GM19035 (cell line): ENCODE data around the gene KRTAP10-1.
"Not testable (repeated sequence)": the region's sequence is repeated elsewhere in the genome, so short reads cannot be mapped to it uniquely, and the experiment has no call there.

Experiments
- ATAC-seq: cut with Tn5 transposase; IDR thresholded peaks from one replicate; pipeline ENCODE4 v1.9.1; 2021; ENCODE audit not compliant: unreplicated experiment

The KRTAP10-1 gene

DNA sequence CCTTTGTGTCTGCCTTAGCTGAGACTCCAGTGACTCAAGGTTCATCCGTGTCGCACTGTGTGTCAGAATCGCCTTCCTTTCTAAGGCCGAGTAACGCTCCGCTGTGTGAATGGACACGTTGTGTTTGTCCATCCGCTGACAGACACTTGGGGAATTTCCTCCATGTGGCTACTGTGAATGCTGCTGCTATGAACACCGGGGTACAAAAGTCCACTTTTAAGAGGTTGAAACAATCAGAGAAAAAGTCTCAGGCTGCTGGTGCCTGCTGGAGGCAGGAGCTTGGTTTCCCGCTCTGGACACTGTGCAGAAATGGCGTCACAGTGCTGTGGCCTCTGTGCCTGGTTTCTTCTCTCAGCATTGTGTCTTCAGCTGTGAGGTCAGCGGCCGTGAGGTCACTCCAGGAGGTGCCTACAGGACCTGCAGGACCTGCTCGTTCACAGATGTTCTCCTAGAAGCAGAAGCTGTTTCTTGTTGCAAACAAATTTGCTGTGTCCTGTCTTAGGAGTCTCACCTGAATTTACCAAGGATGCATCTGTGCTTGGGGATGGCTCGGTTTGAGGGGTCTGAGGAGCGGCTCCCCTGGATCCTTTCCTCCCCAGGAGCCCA, 34.2 kb downstream of the KRTAP10-1 start:
- no peak for ATAC-seq

DNA sequence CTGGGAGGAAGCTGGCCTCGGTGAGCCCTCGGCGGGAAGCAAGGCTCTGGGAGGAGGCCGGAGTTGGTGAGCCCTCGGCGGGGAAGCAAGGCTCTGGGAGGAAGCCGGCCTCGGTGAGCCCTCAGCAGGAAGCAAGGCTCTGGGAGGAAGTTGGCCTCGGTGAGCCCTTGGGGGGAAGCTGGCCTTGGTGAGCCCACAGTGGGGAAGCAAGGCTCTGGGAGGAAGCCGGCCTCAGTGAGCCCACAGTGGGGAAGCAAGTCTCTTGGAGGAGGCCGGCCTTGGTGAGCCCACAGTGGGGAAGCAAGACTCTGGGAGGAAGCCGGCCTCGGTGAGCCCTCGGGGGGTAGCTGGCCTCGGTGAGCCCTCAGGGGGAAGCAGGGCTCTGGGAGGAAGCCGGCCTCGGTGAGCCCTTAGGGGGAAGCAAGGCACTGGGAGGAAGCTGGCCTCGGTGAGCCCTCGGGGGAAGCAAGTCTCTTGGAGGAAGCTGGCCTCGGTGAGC, 36.0 kb downstream of the KRTAP10-1 start:
- no peak for ATAC-seq

- not testable (repeated sequence) for ATAC-seq
Observed at GRCh38 chr21:44503006-44503889, 36.7 kb downstream of the KRTAP10-1 start.

DNA sequence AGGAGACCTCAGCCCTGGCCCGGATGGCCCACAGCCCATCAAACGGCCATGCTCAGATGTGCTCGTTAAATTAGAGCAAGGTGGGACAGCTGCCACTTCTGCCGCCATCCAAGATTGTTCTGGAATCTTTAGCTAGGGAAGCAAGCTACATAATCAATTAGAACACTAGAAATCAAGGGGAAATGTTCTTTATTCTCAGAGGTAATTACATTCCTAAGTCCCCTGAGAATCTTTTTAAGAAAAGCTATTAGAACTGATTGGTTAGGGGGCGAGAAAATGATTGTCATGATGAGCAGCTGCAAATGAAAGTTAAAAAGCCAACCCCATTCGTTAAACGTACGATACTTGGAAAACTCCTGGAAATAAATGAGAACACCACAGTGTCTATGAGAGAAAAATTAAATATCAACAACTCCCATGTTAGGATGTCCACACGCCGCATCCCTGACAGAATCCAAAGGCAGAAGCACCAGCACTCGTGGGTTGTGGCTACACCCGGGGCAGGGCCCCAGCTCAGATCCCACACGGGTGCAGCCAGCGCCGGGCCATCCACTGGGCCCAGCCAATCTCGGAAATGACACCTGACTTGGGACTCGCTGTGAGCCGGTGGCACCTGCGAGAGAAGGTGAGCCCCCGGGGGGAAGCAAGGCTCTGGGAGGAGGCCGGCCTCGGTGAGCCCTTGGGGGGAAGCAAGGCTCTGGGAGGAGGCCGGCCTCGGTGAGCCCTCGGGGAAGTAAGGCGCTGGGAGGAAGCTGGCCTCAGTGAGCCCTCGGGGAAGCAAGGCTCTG, 37.6 kb downstream of the KRTAP10-1 start:
- ATAC-seq: no peak

DNA sequence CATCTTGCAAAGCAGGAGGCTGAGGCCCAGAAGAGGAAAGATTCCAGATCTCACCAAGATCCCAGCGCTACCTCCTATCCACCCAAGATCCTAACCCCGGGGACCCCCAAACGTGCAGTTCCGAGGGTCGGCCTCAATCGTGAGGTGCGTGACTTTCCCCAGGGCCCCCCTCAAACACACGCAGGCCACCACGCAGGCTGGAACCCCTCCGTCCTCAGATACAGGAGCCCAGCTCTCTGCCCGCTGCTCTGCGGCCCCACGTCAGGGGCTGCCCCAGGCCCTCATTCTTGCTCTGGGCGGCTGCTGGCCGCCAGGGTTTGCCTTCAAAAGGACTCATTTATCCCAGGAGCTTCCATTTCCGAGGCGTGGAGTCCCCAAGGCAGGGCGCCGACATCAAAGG, 39.9 kb downstream of the KRTAP10-1 start:
- no peak for ATAC-seq

DNA sequence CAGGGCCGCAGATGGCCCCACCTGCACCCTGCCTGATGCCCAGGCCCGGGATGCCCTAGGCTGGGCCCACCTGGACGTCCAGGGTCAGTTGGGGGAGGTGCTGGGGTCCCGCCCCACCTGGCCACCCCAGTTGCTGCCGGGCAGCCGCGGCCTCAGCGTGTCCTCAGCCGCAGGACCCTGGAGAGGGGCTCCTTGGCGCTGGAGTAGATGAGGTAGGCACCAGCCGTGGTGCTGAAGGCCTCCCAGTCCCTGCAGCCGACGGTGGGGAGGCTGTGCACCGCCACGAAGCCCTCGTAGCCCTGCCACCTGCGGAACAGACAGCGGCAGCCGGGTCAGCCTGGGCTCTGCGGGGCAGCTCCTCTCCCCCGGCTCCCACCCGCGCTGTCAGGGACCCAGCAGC, 40.4 kb downstream of the KRTAP10-1 start:
- no peak for ATAC-seq

DNA sequence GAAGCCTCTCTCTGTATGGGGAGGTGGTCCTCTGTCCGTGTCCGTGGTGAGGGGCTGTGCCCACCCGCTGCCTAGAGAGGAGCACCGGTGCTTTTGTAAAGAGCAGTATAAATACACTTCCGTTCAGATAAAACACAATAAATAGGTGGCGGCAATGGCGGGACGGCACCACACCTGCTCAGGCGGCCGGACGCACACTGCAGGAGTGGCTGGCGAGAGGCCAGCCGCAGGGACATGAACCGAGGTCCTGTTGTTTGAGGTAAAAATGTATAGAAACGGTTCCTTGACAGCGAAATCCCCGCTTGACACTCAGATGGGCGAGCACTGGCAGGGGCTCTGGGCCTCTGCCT, 40.8 kb downstream of the KRTAP10-1 start:
- no peak for ATAC-seq

DNA sequence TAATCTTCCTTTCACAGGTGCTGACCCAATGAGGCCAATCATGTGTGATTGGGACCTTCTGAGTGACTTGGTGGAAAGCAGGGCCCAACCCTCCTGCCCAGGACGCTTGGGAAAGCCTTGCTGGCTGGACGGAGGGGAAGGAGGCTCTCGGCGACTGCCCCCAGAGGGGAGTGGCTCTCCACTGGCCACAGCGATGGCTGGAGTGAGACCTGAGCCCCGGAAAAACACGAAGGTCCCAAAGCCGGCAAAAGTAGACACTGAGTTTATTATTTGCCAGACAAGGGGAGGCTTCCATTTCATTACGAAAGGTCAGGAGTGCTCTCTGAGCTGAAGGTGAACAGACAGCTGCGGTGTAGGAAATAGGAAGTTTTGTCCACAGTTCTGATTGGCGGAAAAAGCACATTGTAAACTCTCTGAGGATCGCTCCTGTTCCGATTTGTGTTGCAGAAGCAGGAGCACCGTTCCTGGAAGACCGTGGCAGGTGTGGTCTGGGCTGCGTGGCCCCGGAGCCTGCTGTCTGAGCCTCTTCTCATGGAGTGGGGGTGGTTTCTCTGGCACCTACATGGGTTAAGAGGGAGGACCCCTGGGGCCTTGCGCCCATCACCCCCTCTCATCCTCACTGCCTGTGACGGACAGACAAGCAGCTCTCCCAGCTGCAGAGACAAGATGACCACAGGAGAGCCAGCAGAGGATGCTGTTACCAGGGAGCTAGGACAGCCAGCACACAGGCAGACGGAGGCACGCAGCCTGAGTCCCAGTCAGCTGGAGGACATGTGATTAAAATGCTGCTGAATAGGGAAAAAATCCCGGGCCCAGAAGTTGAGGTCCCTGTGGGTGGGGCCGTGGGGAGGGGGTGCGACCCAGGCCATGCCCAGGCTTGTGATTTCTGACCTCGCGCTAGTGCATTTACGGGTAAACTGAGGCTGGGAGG, 41.5 kb downstream of the KRTAP10-1 start:
- ATAC-seq: no peak

GRCh38 chr21:44497703-44498126, 42.3 kb downstream of the KRTAP10-1 start:
- no peak for ATAC-seq

GRCh38 chr21:44496564-44497550, 43.1 kb downstream of the KRTAP10-1 start:
- no peak for ATAC-seq

DNA sequence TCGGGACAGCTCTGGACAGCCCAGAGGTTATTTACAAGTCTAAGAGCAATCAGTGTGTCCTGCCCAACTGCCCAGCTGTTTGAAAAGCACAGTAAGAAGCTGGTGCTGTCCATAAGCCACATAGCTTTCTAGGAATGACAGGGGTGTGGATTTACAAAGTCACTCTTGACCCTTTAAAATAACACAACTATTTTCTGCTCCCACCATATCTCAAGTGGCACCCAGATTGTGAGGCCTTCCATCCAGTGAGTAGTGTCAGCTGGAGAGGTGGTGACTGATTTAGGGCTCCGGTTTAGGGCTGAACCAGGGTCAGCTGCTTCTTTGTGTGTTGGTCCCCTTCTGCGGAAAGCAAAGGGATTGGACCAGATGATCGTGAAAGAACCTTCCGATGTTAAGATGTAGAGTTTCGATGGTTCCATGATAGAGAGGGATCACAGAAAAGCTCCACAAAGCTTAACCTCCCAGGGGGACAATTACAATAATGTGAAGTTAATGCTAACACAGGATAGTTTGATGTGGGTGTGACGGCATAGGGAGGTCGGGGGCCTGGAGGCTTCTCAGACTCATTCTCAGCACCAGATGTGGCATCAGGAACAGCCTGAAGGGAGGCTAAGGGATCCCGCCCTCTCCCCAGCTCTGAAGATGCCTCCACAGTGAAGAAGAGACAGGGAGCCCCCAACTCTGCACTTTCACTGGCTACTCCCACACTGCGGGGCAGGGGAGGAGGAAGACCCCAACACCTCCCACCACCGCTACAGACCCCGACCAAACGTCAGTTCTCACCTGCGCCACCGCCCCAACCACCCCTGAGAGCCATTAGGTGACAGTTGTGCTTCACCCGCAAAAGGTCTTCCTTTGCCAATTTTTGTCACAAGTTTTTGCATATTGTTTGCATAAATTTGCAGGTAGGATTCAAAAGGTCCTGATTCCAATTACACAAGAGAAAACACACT, 44.1 kb downstream of the KRTAP10-1 start:
- ATAC-seq: no peak

- no peak for ATAC-seq
Observed at GRCh38 chr21:44494956-44495355, 45.0 kb downstream of the KRTAP10-1 start.

DNA sequence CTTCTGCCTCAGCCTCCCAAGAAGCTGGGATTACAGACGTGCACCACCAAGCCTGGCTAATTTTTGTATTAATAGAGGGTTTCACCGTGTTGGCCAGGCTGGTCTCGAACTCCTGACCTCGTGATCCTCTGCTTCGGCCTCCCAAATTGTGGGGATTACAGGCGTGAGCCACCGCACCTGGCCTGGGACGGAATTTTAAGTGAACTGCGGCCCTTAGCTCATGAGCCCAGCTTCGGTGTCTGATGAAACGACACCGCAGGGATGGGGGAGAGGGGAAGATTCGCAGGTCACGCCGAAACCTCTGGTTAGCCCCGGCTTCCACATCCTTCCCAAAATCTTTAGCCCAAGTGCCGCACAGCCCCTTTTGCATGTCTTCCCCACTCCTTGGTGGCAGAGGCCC, 45.6 kb downstream of the KRTAP10-1 start:
- no peak for ATAC-seq

- ATAC-seq: no peak
Observed at GRCh38 chr21:44492567-44493385, 47.2 kb downstream of the KRTAP10-1 start.

DNA sequence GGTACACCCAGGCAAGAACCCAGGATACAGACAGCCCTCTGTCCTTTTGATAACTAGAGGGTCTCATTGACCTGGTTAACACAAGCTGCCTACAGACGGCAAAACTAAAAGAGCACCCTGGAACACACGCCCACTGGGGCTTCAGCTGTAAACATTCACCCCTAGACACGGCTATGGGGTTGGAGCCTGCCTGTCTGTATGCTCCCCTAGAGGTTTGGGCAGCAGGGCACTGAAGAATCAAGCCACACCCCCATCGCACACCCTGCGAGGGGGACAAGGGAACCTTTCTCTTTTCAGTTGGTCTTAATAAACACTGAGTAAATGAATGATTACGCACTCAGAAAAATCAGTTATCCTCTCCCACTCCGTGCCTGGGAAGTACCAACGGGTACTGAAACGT, 49.2 kb downstream of the KRTAP10-1 start:
- no peak for ATAC-seq

DNA sequence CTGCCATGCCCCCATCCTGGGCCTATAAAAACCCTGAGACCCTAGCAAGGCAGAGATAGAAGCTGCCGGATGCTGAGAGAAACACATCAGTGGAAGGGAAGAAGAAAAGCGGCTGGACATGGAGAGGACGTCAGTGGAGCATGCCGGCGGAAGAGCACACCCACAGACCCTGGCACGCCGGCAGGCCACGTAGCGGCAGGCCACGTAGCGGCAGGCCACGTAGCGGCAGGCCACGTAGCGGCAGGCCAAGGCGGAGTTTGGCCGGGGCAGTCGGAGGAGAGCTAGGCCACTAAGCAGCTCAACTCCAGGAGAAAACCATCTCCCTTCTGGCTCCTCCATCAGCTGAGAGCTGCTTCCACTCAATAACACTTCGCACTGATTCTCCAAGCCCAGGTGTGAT, 49.6 kb downstream of the KRTAP10-1 start:
- ATAC-seq: no peak

- no peak for ATAC-seq
Observed at GRCh38 chr21:44489962-44490361, 50.0 kb downstream of the KRTAP10-1 start.
